WTC11 (cell line): ENCODE measurements around the gene NRN1L. TPM values are rescaled to one million over a fixed set of nuclear protein-coding genes. Genes with fewer than 3 reads are reported as not detected.
A peak's percentile ranks its signal among the peaks of the same experiment; 100 is the strongest.

Experiments
- AFF4 ChIP-seq: sonication (generic); formaldehyde crosslinking; IDR thresholded peaks from 2 replicates; pipeline ENCODE4 v1.8.1; 2023; ENCODE audit warnings: mild to moderate bottlenecking, missing genetic modification reagents, borderline replicate concordance
- CREB1 ChIP-seq: sonication (generic); formaldehyde crosslinking; IDR thresholded peaks from 2 replicates; pipeline ENCODE4 v1.8.0; 2023; ENCODE audit warnings: mild to moderate bottlenecking, missing genetic modification reagents
- CREM ChIP-seq: sonication (generic); formaldehyde crosslinking; IDR thresholded peaks from 2 replicates; pipeline ENCODE4 v1.8.1; 2022; ENCODE audit warnings: mild to moderate bottlenecking, missing genetic modification reagents, moderate library complexity
- ETV6 ChIP-seq: sonication (generic); formaldehyde crosslinking; IDR thresholded peaks from 2 replicates; pipeline ENCODE4 v1.8.1; 2022; ENCODE audit warnings: mild to moderate bottlenecking, missing genetic modification reagents
- GABPB1 ChIP-seq: sonication (generic); formaldehyde crosslinking; IDR thresholded peaks from 2 replicates; pipeline ENCODE4 v1.8.1; 2023; ENCODE audit warnings: mild to moderate bottlenecking, missing genetic modification reagents
- JAZF1 ChIP-seq: fragments of 250-450 bp; sonication (Bioruptor Pico); IDR thresholded peaks from 2 replicates; pipeline ENCODE4 v1.9.0; 2021; ENCODE audit warnings: moderate library complexity, mild to moderate bottlenecking, inconsistent platforms
- NFE2L1 ChIP-seq: sonication (generic); formaldehyde crosslinking; IDR thresholded peaks from 2 replicates; pipeline ENCODE4 v1.8.1; 2023; ENCODE audit warnings: missing genetic modification reagents
- OVOL2 ChIP-seq: fragments of 250-450 bp; sonication (Bioruptor Pico); IDR thresholded peaks from 2 replicates; pipeline ENCODE4 v1.9.0; 2021; ENCODE audit warnings: mild to moderate bottlenecking, borderline replicate concordance
- RELA ChIP-seq: sonication (generic); formaldehyde crosslinking; IDR thresholded peaks from 2 replicates; pipeline ENCODE4 v1.8.1; 2022; ENCODE audit warnings: missing genetic modification reagents, mild to moderate bottlenecking, borderline replicate concordance
- SMAD3 ChIP-seq: sonication (generic); formaldehyde crosslinking; IDR thresholded peaks from 2 replicates; pipeline ENCODE4 v1.8.0; 2022; ENCODE audit warnings: missing genetic modification reagents, mild to moderate bottlenecking, borderline replicate concordance
- TEAD1 ChIP-seq: sonication (generic); formaldehyde crosslinking; IDR thresholded peaks from 2 replicates; pipeline ENCODE4 v1.8.0; 2022; ENCODE audit warnings: mild to moderate bottlenecking, missing genetic modification reagents
- TEAD4 ChIP-seq: sonication (generic); formaldehyde crosslinking; IDR thresholded peaks from 2 replicates; pipeline ENCODE4 v1.8.0; 2022; ENCODE audit warnings: mild to moderate bottlenecking, missing genetic modification reagents
- ZBTB21 ChIP-seq: sonication (generic); formaldehyde crosslinking; IDR thresholded peaks from 2 replicates; pipeline ENCODE4 v1.8.1; 2023; ENCODE audit warnings: mild to moderate bottlenecking, missing genetic modification reagents, borderline replicate concordance
- ZBTB43 ChIP-seq: sonication (generic); formaldehyde crosslinking; IDR thresholded peaks from 2 replicates; pipeline ENCODE4 v1.8.1; 2023; ENCODE audit warnings: mild to moderate bottlenecking, missing genetic modification reagents
- ZMAT4 ChIP-seq: fragments of 250-450 bp; sonication (Bioruptor Pico); IDR thresholded peaks from 2 replicates; pipeline ENCODE4 v1.9.0; 2021; ENCODE audit warnings: mild to moderate bottlenecking
- ZNF281 ChIP-seq: sonication (generic); formaldehyde crosslinking; IDR thresholded peaks from 2 replicates; pipeline ENCODE4 v1.8.0; 2023; ENCODE audit warnings: mild to moderate bottlenecking, missing genetic modification reagents
- ZNF396 ChIP-seq: fragments of 250-450 bp; sonication (Bioruptor Pico); IDR thresholded peaks from 2 replicates; pipeline ENCODE4 v1.8.0; 2021; ENCODE audit warnings: mild to moderate bottlenecking, moderate library complexity, borderline replicate concordance
- total RNA-seq: library from RNA; stranded (reverse); gene quantifications from 3 replicates; pipeline ENCODE4 v1.2.3, GENCODE V29; 2021
- TF ChIP-seq, protein P1 (sequence below): fragments of 200-600 bp; IDR thresholded peaks from 2 replicates; pipeline ENCODE4 v1.8.0; 2022; ENCODE audit warnings: antibody characterized with exemption
- TF ChIP-seq, protein P2 (sequence below): sonication (generic); formaldehyde crosslinking; IDR thresholded peaks from 2 replicates; pipeline ENCODE4 v1.8.1; 2022; ENCODE audit warnings: mild to moderate bottlenecking, moderate library complexity, missing genetic modification reagents
- TF ChIP-seq, protein P3 (sequence below): sonication (generic); formaldehyde crosslinking; IDR thresholded peaks from 2 replicates; pipeline ENCODE4 v1.8.0; 2022; ENCODE audit warnings: mild to moderate bottlenecking, missing genetic modification reagents
- TF ChIP-seq, protein P4 (sequence below): sonication (generic); formaldehyde crosslinking; IDR thresholded peaks from 2 replicates; pipeline ENCODE4 v1.8.0; 2022; ENCODE audit warnings: mild to moderate bottlenecking, missing genetic modification reagents
- TF ChIP-seq, protein P5 (sequence below): sonication (generic); formaldehyde crosslinking; IDR thresholded peaks from 2 replicates; pipeline ENCODE4 v1.8.0; 2023; ENCODE audit warnings: missing genetic modification reagents

NRN1L gene
- total RNA-seq, 1 experiment from 2014 or later, result 12.4 TPM

GRCh38 chr16:67872631-67873434 lies 11.9 kb upstream of the NRN1L start, which contains the start of gene EDC4 (continued):
- TF ChIP-seq, protein P1, sequence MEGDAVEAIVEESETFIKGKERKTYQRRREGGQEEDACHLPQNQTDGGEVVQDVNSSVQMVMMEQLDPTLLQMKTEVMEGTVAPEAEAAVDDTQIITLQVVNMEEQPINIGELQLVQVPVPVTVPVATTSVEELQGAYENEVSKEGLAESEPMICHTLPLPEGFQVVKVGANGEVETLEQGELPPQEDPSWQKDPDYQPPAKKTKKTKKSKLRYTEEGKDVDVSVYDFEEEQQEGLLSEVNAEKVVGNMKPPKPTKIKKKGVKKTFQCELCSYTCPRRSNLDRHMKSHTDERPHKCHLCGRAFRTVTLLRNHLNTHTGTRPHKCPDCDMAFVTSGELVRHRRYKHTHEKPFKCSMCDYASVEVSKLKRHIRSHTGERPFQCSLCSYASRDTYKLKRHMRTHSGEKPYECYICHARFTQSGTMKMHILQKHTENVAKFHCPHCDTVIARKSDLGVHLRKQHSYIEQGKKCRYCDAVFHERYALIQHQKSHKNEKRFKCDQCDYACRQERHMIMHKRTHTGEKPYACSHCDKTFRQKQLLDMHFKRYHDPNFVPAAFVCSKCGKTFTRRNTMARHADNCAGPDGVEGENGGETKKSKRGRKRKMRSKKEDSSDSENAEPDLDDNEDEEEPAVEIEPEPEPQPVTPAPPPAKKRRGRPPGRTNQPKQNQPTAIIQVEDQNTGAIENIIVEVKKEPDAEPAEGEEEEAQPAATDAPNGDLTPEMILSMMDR, result no peak
- TF ChIP-seq ZNF281 (CRISPR knock-in tag), result 0 out of 2 replicates have a peak, but pooled peaks have one; percentile 38
- peak; percentile 56; the same call in 1 of the 2 replicates for TF ChIP-seq CREM (CRISPR knock-in tag)
- TF ChIP-seq, protein P2, sequence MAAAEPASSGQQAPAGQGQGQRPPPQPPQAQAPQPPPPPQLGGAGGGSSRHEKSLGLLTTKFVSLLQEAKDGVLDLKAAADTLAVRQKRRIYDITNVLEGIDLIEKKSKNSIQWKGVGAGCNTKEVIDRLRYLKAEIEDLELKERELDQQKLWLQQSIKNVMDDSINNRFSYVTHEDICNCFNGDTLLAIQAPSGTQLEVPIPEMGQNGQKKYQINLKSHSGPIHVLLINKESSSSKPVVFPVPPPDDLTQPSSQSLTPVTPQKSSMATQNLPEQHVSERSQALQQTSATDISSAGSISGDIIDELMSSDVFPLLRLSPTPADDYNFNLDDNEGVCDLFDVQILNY (CRISPR knock-in tag), result no peak; the same call in 1 of the 2 replicates
- TF ChIP-seq JAZF1 (CRISPR knock-in tag), result no peak
- TF ChIP-seq ZBTB43 (CRISPR knock-in tag), result peak; percentile 85; the same call in 1 of the 2 replicates
- no peak for TF ChIP-seq ZBTB21 (CRISPR knock-in tag)
- peak; percentile 61; the same call in 1 of the 2 replicates for TF ChIP-seq TEAD1
- TF ChIP-seq, protein P3, sequence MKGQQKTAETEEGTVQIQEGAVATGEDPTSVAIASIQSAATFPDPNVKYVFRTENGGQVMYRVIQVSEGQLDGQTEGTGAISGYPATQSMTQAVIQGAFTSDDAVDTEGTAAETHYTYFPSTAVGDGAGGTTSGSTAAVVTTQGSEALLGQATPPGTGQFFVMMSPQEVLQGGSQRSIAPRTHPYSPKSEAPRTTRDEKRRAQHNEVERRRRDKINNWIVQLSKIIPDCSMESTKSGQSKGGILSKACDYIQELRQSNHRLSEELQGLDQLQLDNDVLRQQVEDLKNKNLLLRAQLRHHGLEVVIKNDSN, result no peak
- 0 out of 2 replicates have a peak, but pooled peaks have one; percentile 39 for TF ChIP-seq TEAD4 (CRISPR knock-in tag)
- peak; percentile 71; the same call in 1 of the 2 replicates for TF ChIP-seq OVOL2 (CRISPR knock-in tag)
- peak; percentile 92 for TF ChIP-seq GABPB1 (CRISPR knock-in tag)
- peak; percentile 62; the same call in 1 of the 2 replicates for TF ChIP-seq ZMAT4 (CRISPR knock-in tag)
- no peak for TF ChIP-seq CREB1 (CRISPR knock-in tag)
- TF ChIP-seq RELA (CRISPR knock-in tag), result peak; percentile 88; the same call in 1 of the 2 replicates
- peak; percentile 86; the same call in 1 of the 2 replicates for TF ChIP-seq SMAD3
- TF ChIP-seq AFF4 (CRISPR knock-in tag), result no peak
- TF ChIP-seq, protein P4, sequence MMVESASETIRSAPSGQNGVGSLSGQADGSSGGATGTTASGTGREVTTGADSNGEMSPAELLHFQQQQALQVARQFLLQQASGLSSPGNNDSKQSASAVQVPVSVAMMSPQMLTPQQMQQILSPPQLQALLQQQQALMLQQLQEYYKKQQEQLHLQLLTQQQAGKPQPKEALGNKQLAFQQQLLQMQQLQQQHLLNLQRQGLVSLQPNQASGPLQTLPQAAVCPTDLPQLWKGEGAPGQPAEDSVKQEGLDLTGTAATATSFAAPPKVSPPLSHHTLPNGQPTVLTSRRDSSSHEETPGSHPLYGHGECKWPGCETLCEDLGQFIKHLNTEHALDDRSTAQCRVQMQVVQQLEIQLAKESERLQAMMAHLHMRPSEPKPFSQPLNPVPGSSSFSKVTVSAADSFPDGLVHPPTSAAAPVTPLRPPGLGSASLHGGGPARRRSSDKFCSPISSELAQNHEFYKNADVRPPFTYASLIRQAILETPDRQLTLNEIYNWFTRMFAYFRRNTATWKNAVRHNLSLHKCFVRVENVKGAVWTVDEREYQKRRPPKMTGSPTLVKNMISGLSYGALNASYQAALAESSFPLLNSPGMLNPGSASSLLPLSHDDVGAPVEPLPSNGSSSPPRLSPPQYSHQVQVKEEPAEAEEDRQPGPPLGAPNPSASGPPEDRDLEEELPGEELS (CRISPR knock-in tag), result peak; percentile 52
- peak; percentile 86; the same call in 1 of the 2 replicates for TF ChIP-seq NFE2L1
- TF ChIP-seq ETV6 (CRISPR knock-in tag), result peak; percentile 47
- no peak for TF ChIP-seq ZNF396 (CRISPR knock-in tag)
- TF ChIP-seq, protein P5, sequence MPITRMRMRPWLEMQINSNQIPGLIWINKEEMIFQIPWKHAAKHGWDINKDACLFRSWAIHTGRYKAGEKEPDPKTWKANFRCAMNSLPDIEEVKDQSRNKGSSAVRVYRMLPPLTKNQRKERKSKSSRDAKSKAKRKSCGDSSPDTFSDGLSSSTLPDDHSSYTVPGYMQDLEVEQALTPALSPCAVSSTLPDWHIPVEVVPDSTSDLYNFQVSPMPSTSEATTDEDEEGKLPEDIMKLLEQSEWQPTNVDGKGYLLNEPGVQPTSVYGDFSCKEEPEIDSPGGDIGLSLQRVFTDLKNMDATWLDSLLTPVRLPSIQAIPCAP (CRISPR knock-in tag), result peak; percentile 65; the same call in 1 of the 2 replicates
